Lung (tissue), 12 donors: ENCODE data around the gene MIP. TPM values are rescaled to one million over a fixed set of nuclear protein-coding genes. Genes with fewer than 3 reads are reported as not detected.

ENCODE experiments used
- ATAC-seq: fragments of 200-7000 bp; cut with Tn5 transposase; one replicate; pipeline ENCODE4 v1.9.1; 2020; ENCODE audit warnings: moderate number of reproducible peaks; ENCODE audit not compliant: insufficient read depth, low FRiP score
- DNase-seq, 3 donors: peaks; one replicate each; pipeline ENCODE4 v3.0.0-alpha.2; 2013 to 2017
- H3K27ac ChIP-seq, 2 donors: one replicate each; pipeline ENCODE4 v1.5.1; 2013; ENCODE audit warnings: mild to moderate bottlenecking in 2 of 2, moderate library complexity in 2 of 2, control low read depth in 1 of 2, inconsistent platforms in 1 of 2, low read depth in 1 of 2, low read length in 1 of 2
- H3K27me3 ChIP-seq, 3 donors: one replicate each; pipeline ENCODE4 v1.5.1; 2013; ENCODE audit warnings: low read length in 2 of 3; ENCODE audit not compliant: control insufficient read depth in 3 of 3, insufficient read depth in 3 of 3
- H3K36me3 ChIP-seq, 4 donors: one replicate each; pipeline ENCODE4 v1.5.1; 2013; ENCODE audit warnings: low read length in 4 of 4, mild to moderate bottlenecking in 1 of 4, moderate library complexity in 1 of 4; ENCODE audit not compliant: control insufficient read depth in 4 of 4, insufficient read depth in 4 of 4
- H3K4me1 ChIP-seq, 5 donors: one replicate each; pipeline ENCODE4 v1.5.1; 2013; ENCODE audit warnings: low read length in 5 of 5, mild to moderate bottlenecking in 2 of 5, moderate library complexity in 1 of 5; ENCODE audit not compliant: control insufficient read depth in 5 of 5, insufficient read depth in 5 of 5
- H3K4me3 ChIP-seq: one replicate; pipeline ENCODE4 v1.5.1; 2013; ENCODE audit warnings: mild to moderate bottlenecking, control low read depth, moderate library complexity
- H3K9ac ChIP-seq, 2 donors: one replicate each; pipeline ENCODE4 v1.5.1; 2013; ENCODE audit warnings: low read length in 2 of 2, control low read depth in 1 of 2; ENCODE audit not compliant: insufficient read depth in 1 of 2
- H3K9me3 ChIP-seq, 4 donors: one replicate each; pipeline ENCODE4 v1.5.1; 2013; ENCODE audit warnings: low read length in 3 of 4, mild to moderate bottlenecking in 1 of 4, moderate library complexity in 1 of 4; ENCODE audit not compliant: control insufficient read depth in 4 of 4, insufficient read depth in 3 of 4
- CTCF ChIP-seq: IDR thresholded peaks from 2 replicates; pipeline ENCODE4 v1.5.1; 2012; ENCODE audit warnings: mild to moderate bottlenecking; ENCODE audit errors: control extremely low read depth, extremely low read depth
- WGBS, 2 donors: extraction: QIAGEN DNeasy Blood & Tissue Kit; methylation state at CpG; one replicate each; pipeline ENCODE4 v1.1.7; 2013; 5-methylcytosine and 5-hydroxymethylcytosine counted together
- polyA plus RNA-seq, 2 donors: library from polyadenylated mRNA; stranded (reverse); fragments of 200-250 nt; gene quantifications; one replicate each; pipeline ENCODE4 v1.2.1, GENCODE V29; 2013
- total RNA-seq, 2 donors: library from RNA; depleted of rRNA in 1 of 2; stranded (reverse); fragments of >200 nt in 1 of 2; gene quantifications; one replicate each; pipeline ENCODE4 v1.2.1, GENCODE V29; 2014 to 2021
- donor health status: control.
- donor health status: control.
- donor health status: Bipolar disorder and iron deficiency.
- donor health status: healthy.
- donor health status: DM: yes; HTN: yes; CAD: no.

The MIP gene
- total and polyA plus RNA-seq, 4 donors: 0.06 to 0.08 TPM; not detected in 2

GRCh38 chr12:56462565-56462964, 8.1 kb upstream of the MIP start:
- Histone ChIP-seq H3K27me3 (no peaks in the 10 kb centered on the region), H3K4me1 (peaks cover 0 to 3% (median 0%) of the 10 kb centered on the region in 5 donors), H3K4me3 (no peak overlapping the region), H3K27ac (no peak overlapping the region), H3K9me3 (no peaks in the 10 kb centered on the region), H3K36me3 (no peaks in the 10 kb centered on the region), H3K9ac (no peak overlapping the region)
- TF ChIP-seq CTCF: no peak
- ATAC-seq (no peak), DNase-seq (no peak)

- Histone ChIP-seq H3K9ac (no peak overlapping the region), H3K36me3 (no peaks in the 10 kb centered on the region), H3K4me1 (peaks cover 0 to 3% (median 0%) of the 10 kb centered on the region in 5 donors), H3K4me3 (no peak overlapping the region), H3K27me3 (no peaks in the 10 kb centered on the region), H3K27ac (no peak overlapping the region), H3K9me3 (no peaks in the 10 kb centered on the region)
- DNase-seq (no peak), ATAC-seq (no peak)
- WGBS, 2 donors: 87 to 93% methylated on average over 11 of the region's 11 CpGs
- TF ChIP-seq CTCF: no peak
Measured at GRCh38 chr12:56461235-56462159, 7.0 kb upstream of the MIP start.

DNA sequence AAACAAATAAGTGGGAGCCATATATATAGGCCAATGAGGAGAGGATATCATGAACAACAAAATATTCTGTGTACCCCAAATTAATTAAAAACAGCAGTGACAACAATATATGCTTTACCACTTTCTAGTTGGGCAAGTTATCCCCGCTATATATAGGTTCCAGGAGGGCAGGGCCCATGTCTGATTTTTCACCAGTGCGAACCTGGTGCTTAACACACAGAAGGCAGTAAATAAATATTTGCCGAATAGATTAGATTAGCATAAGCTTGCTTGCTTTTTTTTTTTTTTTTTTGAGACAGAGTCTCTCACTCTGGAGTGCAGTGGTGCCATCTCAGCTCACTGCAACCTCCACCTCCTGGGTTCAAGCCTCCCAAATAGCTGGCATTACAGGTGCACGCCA, 3.4 kb upstream of the MIP start:
- Histone ChIP-seq H3K9me3 (no peaks in the 10 kb centered on the region), H3K9ac (no peak overlapping the region), H3K36me3 (no peaks in the 10 kb centered on the region), H3K4me1 (no peaks in the 10 kb centered on the region), H3K27ac (no peak overlapping the region), H3K4me3 (no peak overlapping the region), H3K27me3 (no peaks in the 10 kb centered on the region)
- 90 to 97% methylated on average over 4 of the region's 4 CpGs for WGBS, 2 donors
- DNase-seq (no peak), ATAC-seq (no peak)
- no peak for TF ChIP-seq CTCF

GRCh38 chr12:56451147-56451546, 3.3 kb downstream of the MIP start:
- ATAC-seq: no peak
- H3K9me3 ChIP-seq: no peaks in the 10 kb centered on the region
- no peak overlapping the region for H3K4me3 ChIP-seq
- WGBS, 2 donors: 65 to 69% methylated on average over 5 of the region's 5 CpGs
- no peak for DNase-seq
- TF ChIP-seq CTCF: no peak
- no peaks in the 10 kb centered on the region for H3K27me3 ChIP-seq
- H3K9ac ChIP-seq: no peak overlapping the region
- H3K4me1 ChIP-seq: peaks cover 0 to 6% (median 3%) of the 10 kb centered on the region in 5 donors
- H3K36me3 ChIP-seq: no peaks in the 10 kb centered on the region
- no peak overlapping the region for H3K27ac ChIP-seq
